Endodermal cell (in vitro differentiated cells): Measurements from ENCODE around the gene SEMA6C. TPM values are rescaled to one million over a fixed set of nuclear protein-coding genes. Genes with fewer than 3 reads are reported as not detected.

Experiments
- DNase-seq: peaks from one replicate; pipeline ENCODE4 v3.0.0-alpha.2; 2017
- H3K27ac ChIP-seq: 2 replicates; pipeline ENCODE4 v1.5.1; 2013; ENCODE audit warnings: mild to moderate bottlenecking, low read depth, low read length, moderate library complexity
- H3K27me3 ChIP-seq: 2 replicates; pipeline ENCODE4 v1.6.1; 2013; ENCODE audit warnings: mild to moderate bottlenecking, low read length, moderate library complexity; ENCODE audit not compliant: insufficient read depth, control insufficient read depth, poor library complexity, severe bottlenecking
- H3K36me3 ChIP-seq: 2 replicates; pipeline ENCODE4 v1.7.0; 2013; ENCODE audit warnings: mild to moderate bottlenecking, low read length, moderate library complexity; ENCODE audit not compliant: control insufficient read depth, insufficient read depth
- H3K4me1 ChIP-seq: one replicate; pipeline ENCODE4 v1.7.0; 2013; ENCODE audit warnings: low read length; ENCODE audit not compliant: control insufficient read depth, insufficient read depth
- H3K4me3 ChIP-seq: 2 replicates; pipeline ENCODE4 v1.5.1; 2013; ENCODE audit warnings: mild to moderate bottlenecking, low read length, moderate library complexity
- H3K9ac ChIP-seq: 2 replicates; pipeline ENCODE4 v1.6.1; 2013; ENCODE audit warnings: mild to moderate bottlenecking, low read length, moderate library complexity; ENCODE audit not compliant: poor library complexity, severe bottlenecking; ENCODE audit errors: extremely low read depth
- H3K9me3 ChIP-seq: 2 replicates; pipeline ENCODE4 v1.6.1; 2013; ENCODE audit warnings: mild to moderate bottlenecking, low read length, moderate library complexity; ENCODE audit not compliant: control insufficient read depth
- H3K27ac Mint-ChIP-seq: 2 replicates; pipeline ENCODE4 v1.8.0; 2020; ENCODE audit warnings: mixed read lengths
- H3K27me3 Mint-ChIP-seq: 2 replicates; pipeline ENCODE4 v1.8.0; 2021; ENCODE audit warnings: mild to moderate bottlenecking, mixed read lengths; ENCODE audit not compliant: insufficient read depth
- H3K36me3 Mint-ChIP-seq: 2 replicates; pipeline ENCODE4 v1.8.0; 2020; ENCODE audit warnings: low read depth, mixed read lengths
- H3K4me1 Mint-ChIP-seq: 2 replicates; pipeline ENCODE4 v1.8.0; 2020; ENCODE audit warnings: mixed read lengths
- H3K4me3 Mint-ChIP-seq: 2 replicates; pipeline ENCODE4 v1.8.0; 2020; ENCODE audit warnings: mild to moderate bottlenecking, moderate library complexity, mixed read lengths
- H3K9me3 Mint-ChIP-seq: 2 replicates; pipeline ENCODE4 v1.8.0; 2020; ENCODE audit warnings: mild to moderate bottlenecking, mixed read lengths
- WGBS, 2 experiments: methylation state at CpG; one replicate each; pipeline versions ENCODE4 v1.1.5 to v1.1.7; 2013; ENCODE audit warnings: missing lambda C conversion rate in 2 of 2, mixed read lengths in 1 of 2; ENCODE audit not compliant: insufficient coverage in 1 of 2, insufficient read length in 1 of 2; 5-methylcytosine and 5-hydroxymethylcytosine counted together
- total RNA-seq, 2 donors: library from RNA; stranded (reverse); fragmentation: NEBNext Ultra II Directional in 1 of 2; extraction: Animal tissue kit (Norgen Biotek cat#: 25700) in 1 of 2; gene quantifications; 2 replicates in 1 of 2; 3 replicates in 1 of 2; pipeline ENCODE4 v1.2.1, GENCODE V29; 2021
- TF ChIP-seq, protein P1 (sequence below): fragments of 200-600 bp; sonication (generic); conservative IDR thresholded peaks from 2 replicates; pipeline ENCODE4 v1.5.0; 2021; ENCODE audit warnings: antibody characterized with exemption, mild to moderate bottlenecking

Gene SEMA6C
- total RNA-seq, 2 donors from 2014 or later, result 23.8 to 26.5 TPM

DNA sequence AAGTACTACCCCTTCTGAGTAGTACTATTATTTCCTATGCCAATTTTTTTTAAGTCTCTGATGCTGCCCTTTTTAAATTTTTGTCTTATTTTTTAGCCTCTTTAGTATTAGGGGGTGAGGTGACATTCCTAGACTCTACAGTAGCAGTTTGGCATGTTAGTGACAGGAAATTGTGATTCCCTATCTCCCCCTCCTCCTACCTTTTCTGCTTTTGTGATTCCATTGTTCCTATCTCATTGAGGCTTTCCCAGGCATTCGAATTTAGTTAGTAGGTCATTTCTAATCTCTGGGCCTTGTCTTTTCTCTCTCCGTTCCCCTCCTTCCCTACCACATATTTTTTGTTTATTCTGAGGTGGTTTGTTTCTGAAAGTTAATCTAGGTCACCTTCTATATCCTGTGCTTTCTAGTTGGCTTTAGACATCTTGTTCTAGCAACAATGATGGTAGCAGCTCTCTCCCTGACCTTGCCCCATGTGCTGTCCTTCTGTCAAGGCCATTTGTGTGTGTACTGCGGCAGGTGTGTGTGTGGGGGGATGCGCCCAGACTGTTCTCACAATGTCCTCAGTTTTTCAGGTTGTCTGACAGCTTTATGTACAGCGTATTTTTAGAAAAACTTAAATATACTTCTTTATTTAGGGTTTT is 21.5 kb downstream of the SEMA6C start:
- Mint-ChIP-seq H3K4me3 (no peak overlapping the region), H3K27me3 (no peaks in the 10 kb centered on the region), H3K4me1 (peaks cover 14% of the 10 kb centered on the region), H3K27ac (no peak overlapping the region), H3K9me3 (no peaks in the 10 kb centered on the region), H3K36me3 (peaks cover 2% of the 10 kb centered on the region)
- TF ChIP-seq, protein P1, sequence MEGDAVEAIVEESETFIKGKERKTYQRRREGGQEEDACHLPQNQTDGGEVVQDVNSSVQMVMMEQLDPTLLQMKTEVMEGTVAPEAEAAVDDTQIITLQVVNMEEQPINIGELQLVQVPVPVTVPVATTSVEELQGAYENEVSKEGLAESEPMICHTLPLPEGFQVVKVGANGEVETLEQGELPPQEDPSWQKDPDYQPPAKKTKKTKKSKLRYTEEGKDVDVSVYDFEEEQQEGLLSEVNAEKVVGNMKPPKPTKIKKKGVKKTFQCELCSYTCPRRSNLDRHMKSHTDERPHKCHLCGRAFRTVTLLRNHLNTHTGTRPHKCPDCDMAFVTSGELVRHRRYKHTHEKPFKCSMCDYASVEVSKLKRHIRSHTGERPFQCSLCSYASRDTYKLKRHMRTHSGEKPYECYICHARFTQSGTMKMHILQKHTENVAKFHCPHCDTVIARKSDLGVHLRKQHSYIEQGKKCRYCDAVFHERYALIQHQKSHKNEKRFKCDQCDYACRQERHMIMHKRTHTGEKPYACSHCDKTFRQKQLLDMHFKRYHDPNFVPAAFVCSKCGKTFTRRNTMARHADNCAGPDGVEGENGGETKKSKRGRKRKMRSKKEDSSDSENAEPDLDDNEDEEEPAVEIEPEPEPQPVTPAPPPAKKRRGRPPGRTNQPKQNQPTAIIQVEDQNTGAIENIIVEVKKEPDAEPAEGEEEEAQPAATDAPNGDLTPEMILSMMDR, result no peak
- Histone ChIP-seq H3K27me3 (no peaks in the 10 kb centered on the region), H3K36me3 (no peaks in the 10 kb centered on the region), H3K9ac (no peak overlapping the region), H3K4me3 (no peak overlapping the region), H3K27ac (no peak overlapping the region), H3K9me3 (no peaks in the 10 kb centered on the region), H3K4me1 (no peaks in the 10 kb centered on the region)
- DNase-seq, result no peak
- WGBS, 2 experiments, result 69% methylated on average over 3 of the region's 5 CpGs; no CpG with 5 or more reads in 1 of the 2 experiments

DNA sequence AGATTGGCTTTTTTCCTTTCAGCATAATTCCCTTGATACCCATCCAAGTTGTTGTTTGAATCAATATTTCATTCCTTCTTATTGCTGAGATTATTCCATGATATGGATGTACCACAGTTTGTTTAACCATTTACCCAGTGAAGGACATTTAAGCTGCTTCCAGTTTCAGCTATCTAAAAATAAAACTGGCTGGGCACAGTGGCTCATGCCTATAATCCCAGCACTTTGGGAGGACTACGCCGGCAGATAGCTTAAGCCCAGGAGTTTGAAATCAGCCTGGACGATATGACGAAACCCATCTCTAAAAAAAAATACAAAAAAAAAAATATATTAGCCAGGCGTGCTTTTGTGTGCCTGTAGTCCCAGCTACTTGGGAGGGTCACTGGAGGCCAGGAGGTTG is 32.6 kb downstream of the SEMA6C start:
- no peak overlapping the region for H3K27ac Mint-ChIP-seq
- Histone ChIP-seq H3K9ac (no peak overlapping the region), H3K27me3 (no peaks in the 10 kb centered on the region), H3K36me3 (no peaks in the 10 kb centered on the region), H3K27ac (no peak overlapping the region), H3K4me3 (no peak overlapping the region), H3K9me3 (no peaks in the 10 kb centered on the region), H3K4me1 (no peaks in the 10 kb centered on the region)
- no peaks in the 10 kb centered on the region for H3K4me1 Mint-ChIP-seq
- H3K4me3 Mint-ChIP-seq, result no peak overlapping the region
- H3K36me3 Mint-ChIP-seq, result peaks cover 4% of the 10 kb centered on the region
- TF ChIP-seq, protein P1, result no peak
- no peaks in the 10 kb centered on the region for H3K9me3 Mint-ChIP-seq
- 92 to 100% methylated on average over 2 to 5 of the region's 5 CpGs for WGBS, 2 experiments
- no peak for DNase-seq
- H3K27me3 Mint-ChIP-seq, result no peaks in the 10 kb centered on the region

GRCh38 chr1:151108331-151108730 is 38.1 kb downstream of the SEMA6C start:
- DNase-seq, result no peak

More at GRCh38 chr1:151108331-151108730, 38.1 kb downstream of the SEMA6C start:
- H3K27me3 Mint-ChIP-seq, result no peaks in the 10 kb centered on the region
- TF ChIP-seq, protein P1, result no peak
- 86 to 90% methylated on average over 4 to 5 of the region's 5 CpGs for WGBS, 2 experiments
- no peak overlapping the region for H3K4me3 ChIP-seq
- H3K27ac Mint-ChIP-seq, result no peak overlapping the region
- H3K4me1 ChIP-seq, result no peaks in the 10 kb centered on the region
- H3K4me1 Mint-ChIP-seq, result no peaks in the 10 kb centered on the region
- H3K36me3 ChIP-seq, result no peaks in the 10 kb centered on the region
- H3K9me3 Mint-ChIP-seq, result no peaks in the 10 kb centered on the region
- no peak overlapping the region for H3K4me3 Mint-ChIP-seq
- H3K36me3 Mint-ChIP-seq, result peaks cover 6% of the 10 kb centered on the region
- H3K9me3 ChIP-seq, result no peaks in the 10 kb centered on the region
- no peak overlapping the region for H3K27ac ChIP-seq
- H3K9ac ChIP-seq, result no peak overlapping the region
- H3K27me3 ChIP-seq, result no peaks in the 10 kb centered on the region
